WTC11 (cell line): ENCODE measurements around the gene RCL1. TPM values are rescaled to one million over a fixed set of nuclear protein-coding genes. Genes with fewer than 3 reads are reported as not detected.

Experiments
- ATAC-seq: fragments of 200-7000 bp; cut with Tn5 transposase; 2 replicates; pipeline ENCODE4 v1.10.0; 2021; ENCODE audit warnings: mild to moderate bottlenecking, moderate library complexity
- CTCF ChIA-PET: fragments of 300-600 bp; sonication (Branson Sonifier 250); formaldehyde crosslinking; loops from one replicate; lab custom pipeline; 2021; ENCODE audit warnings: antibody characterized with exemption; lab: Charles Lee
- POLR2A ChIA-PET: fragments of 350-600 bp; sonication (Branson Sonifier 250); formaldehyde crosslinking; loops from one replicate; lab custom pipeline; 2021; ENCODE audit warnings: antibody characterized with exemption; lab: Charles Lee
- DNase-seq: peaks from one replicate; pipeline ENCODE4 v3.0.0; 2021; ENCODE audit warnings: low spot score
- H3K27ac Mint-ChIP-seq: 2 replicates; pipeline ENCODE4 v1.8.0; 2021; ENCODE audit warnings: mixed read lengths
- H3K27me3 Mint-ChIP-seq: 2 replicates; pipeline ENCODE4 v1.8.0; 2021; ENCODE audit warnings: low read depth, mild to moderate bottlenecking, moderate library complexity, mixed read lengths
- H3K36me3 Mint-ChIP-seq: 2 replicates; pipeline ENCODE4 v1.8.0; 2021; ENCODE audit warnings: mixed read lengths
- H3K4me1 Mint-ChIP-seq: 2 replicates; pipeline ENCODE4 v1.8.0; 2022; ENCODE audit warnings: mixed read lengths
- H3K4me3 Mint-ChIP-seq: 2 replicates; pipeline ENCODE4 v1.8.0; 2021; ENCODE audit warnings: mild to moderate bottlenecking, moderate library complexity, mixed read lengths
- H3K9me3 Mint-ChIP-seq: 2 replicates; pipeline ENCODE4 v1.8.0; 2021; ENCODE audit warnings: mixed read lengths
- CBFB ChIP-seq: sonication (generic); formaldehyde crosslinking; IDR thresholded peaks from 2 replicates; pipeline ENCODE4 v1.8.1; 2022; ENCODE audit warnings: mild to moderate bottlenecking, low read depth, missing genetic modification reagents
- E2F1 ChIP-seq: sonication (generic); formaldehyde crosslinking; IDR thresholded peaks from 2 replicates; pipeline ENCODE4 v1.8.0; 2022; ENCODE audit warnings: mild to moderate bottlenecking, missing genetic modification reagents
- FOXP1 ChIP-seq: sonication (generic); formaldehyde crosslinking; IDR thresholded peaks from 2 replicates; pipeline ENCODE4 v1.8.0; 2022; ENCODE audit warnings: missing genetic modification reagents, mild to moderate bottlenecking, moderate library complexity, borderline replicate concordance
- GRHL2 ChIP-seq: fragments of 250-450 bp; sonication (Bioruptor Pico); IDR thresholded peaks from 2 replicates; pipeline ENCODE4 v1.8.0; 2022; ENCODE audit warnings: mild to moderate bottlenecking, moderate library complexity; ENCODE audit not compliant: insufficient replicate concordance, severe bottlenecking
- GTF2I ChIP-seq: fragments of 250-450 bp; sonication (Bioruptor Pico); conservative IDR thresholded peaks from 2 replicates; pipeline ENCODE4 v1.4.0; 2021; ENCODE audit warnings: mild to moderate bottlenecking
- JUN ChIP-seq: sonication (generic); formaldehyde crosslinking; IDR thresholded peaks from 2 replicates; pipeline ENCODE4 v1.8.0; 2023; ENCODE audit warnings: mild to moderate bottlenecking, missing genetic modification reagents
- MAX ChIP-seq: sonication (generic); formaldehyde crosslinking; IDR thresholded peaks from 2 replicates; pipeline ENCODE4 v1.8.0; 2022; ENCODE audit warnings: mild to moderate bottlenecking, missing genetic modification reagents
- MLX ChIP-seq: sonication (generic); formaldehyde crosslinking; IDR thresholded peaks from 2 replicates; pipeline ENCODE4 v1.8.1; 2023; ENCODE audit warnings: mild to moderate bottlenecking, missing genetic modification reagents, moderate library complexity
- MXD4 ChIP-seq: fragments of 250-450 bp; sonication (Bioruptor Pico); IDR thresholded peaks from 2 replicates; pipeline ENCODE4 v1.8.0; 2021; ENCODE audit warnings: mild to moderate bottlenecking, moderate library complexity, borderline replicate concordance
- NFATC4 ChIP-seq: fragments of 250-450 bp; sonication (Bioruptor Pico); IDR thresholded peaks from 2 replicates; pipeline ENCODE4 v1.9.0; 2021; ENCODE audit warnings: mild to moderate bottlenecking
- NFYB ChIP-seq: sonication (generic); formaldehyde crosslinking; conservative IDR thresholded peaks from 2 replicates; pipeline ENCODE4 v1.8.0; 2022; ENCODE audit warnings: low read depth, missing genetic modification reagents
- NR1H2 ChIP-seq: sonication (generic); formaldehyde crosslinking; IDR thresholded peaks from 2 replicates; pipeline ENCODE4 v1.9.0; 2021; ENCODE audit warnings: mild to moderate bottlenecking, moderate library complexity, missing genetic modification reagents
- SMAD3 ChIP-seq: sonication (generic); formaldehyde crosslinking; IDR thresholded peaks from 2 replicates; pipeline ENCODE4 v1.8.0; 2022; ENCODE audit warnings: missing genetic modification reagents, mild to moderate bottlenecking, borderline replicate concordance
- SMAD4 ChIP-seq: sonication (generic); formaldehyde crosslinking; IDR thresholded peaks from 2 replicates; pipeline ENCODE4 v1.8.0; 2022; ENCODE audit warnings: mild to moderate bottlenecking, missing genetic modification reagents
- SP1 ChIP-seq: sonication (generic); formaldehyde crosslinking; conservative IDR thresholded peaks from 2 replicates; pipeline ENCODE4 v1.8.1; 2022; ENCODE audit warnings: missing genetic modification reagents
- USF1 ChIP-seq: sonication (generic); formaldehyde crosslinking; IDR thresholded peaks from 2 replicates; pipeline ENCODE4 v1.8.0; 2022; ENCODE audit warnings: mild to moderate bottlenecking, missing genetic modification reagents
- ZNF416 ChIP-seq: fragments of 250-450 bp; sonication (Bioruptor Pico); IDR thresholded peaks from 2 replicates; pipeline ENCODE4 v1.9.0; 2021; ENCODE audit warnings: mild to moderate bottlenecking, inconsistent platforms
- ZNF671 ChIP-seq: fragments of 250-450 bp; sonication (Bioruptor Pico); IDR thresholded peaks from 2 replicates; pipeline ENCODE4 v1.8.0; 2021; ENCODE audit warnings: mild to moderate bottlenecking
- total RNA-seq: library from RNA; stranded (reverse); gene quantifications from 3 replicates; pipeline ENCODE4 v1.2.3, GENCODE V29; 2021
- TF ChIP-seq, protein P1 (sequence below): fragments of 200-600 bp; IDR thresholded peaks from 2 replicates; pipeline ENCODE4 v1.8.0; 2022; ENCODE audit warnings: antibody characterized with exemption
- TF ChIP-seq, protein P2 (sequence below): sonication (generic); formaldehyde crosslinking; IDR thresholded peaks from 2 replicates; pipeline ENCODE4 v1.8.1; 2023; ENCODE audit warnings: mild to moderate bottlenecking, missing genetic modification reagents, borderline replicate concordance
- TF ChIP-seq, protein P3 (sequence below): fragments of 250-450 bp; sonication (Bioruptor Pico); IDR thresholded peaks from 2 replicates; pipeline ENCODE4 v1.8.0; 2021; ENCODE audit warnings: mild to moderate bottlenecking
- TF ChIP-seq, protein P4 (sequence below): fragments of 250-450 bp; sonication (Bioruptor Pico); IDR thresholded peaks from 2 replicates; pipeline ENCODE4 v1.9.0; 2021; ENCODE audit warnings: mild to moderate bottlenecking

Gene RCL1
- total RNA-seq, 1 experiment from 2014 or later: 27.2 TPM

GRCh38 chr9:4768681-4769080 lies 24.1 kb upstream of the RCL1 start:
- no peak for DNase-seq
- no peak for ATAC-seq
- CTCF ChIA-PET: no interaction called here
- H3K36me3 Mint-ChIP-seq: no peaks in the 10 kb centered on the region
- POLR2A ChIA-PET: no interaction called here
- H3K4me1 Mint-ChIP-seq: peaks cover 1% of the 10 kb centered on the region
- no peak for TF ChIP-seq ZNF416 (CRISPR knock-in tag)
- TF ChIP-seq MXD4 (CRISPR knock-in tag): no peak
- no peak for TF ChIP-seq GRHL2
- no peak for TF ChIP-seq SMAD3
- TF ChIP-seq NFYB (CRISPR knock-in tag): no peak
- TF ChIP-seq FOXP1: no peak
- TF ChIP-seq USF1: no peak
- no peak for TF ChIP-seq SP1 (CRISPR knock-in tag)
- no peak for TF ChIP-seq SMAD4
- TF ChIP-seq NR1H2: no peak
- no peak for TF ChIP-seq E2F1 (CRISPR knock-in tag)
- TF ChIP-seq CBFB: no peak
- TF ChIP-seq GTF2I (CRISPR knock-in tag): no peak
- no peaks in the 10 kb centered on the region for H3K27me3 Mint-ChIP-seq
- H3K9me3 Mint-ChIP-seq: peaks cover 6% of the 10 kb centered on the region; the same call in 1 of the 2 replicates
- H3K27ac Mint-ChIP-seq: no peak overlapping the region
- no peak overlapping the region for H3K4me3 Mint-ChIP-seq

GRCh38 chr9:4769321-4770080 lies 23.2 kb upstream of the RCL1 start:
- Mint-ChIP-seq H3K4me3 (no peak overlapping the region), H3K9me3 (peaks cover 6% of the 10 kb centered on the region; the same call in 1 of the 2 replicates), H3K36me3 (no peaks in the 10 kb centered on the region), H3K27me3 (no peaks in the 10 kb centered on the region), H3K27ac (no peak overlapping the region), H3K4me1 (no peaks in the 10 kb centered on the region)
- ATAC-seq (no peak), DNase-seq (no peak)
- ChIA-PET POLR2A (interaction anchor here (1.1 kb wide), 1 partner anchor 23 kb away, joined by 3 read pairs; the partner anchor contains the start of gene RCL1), CTCF (no interaction called here)
- TF ChIP-seq JUN (CRISPR knock-in tag): no peak
- no peak for TF ChIP-seq MLX
- TF ChIP-seq, protein P1, sequence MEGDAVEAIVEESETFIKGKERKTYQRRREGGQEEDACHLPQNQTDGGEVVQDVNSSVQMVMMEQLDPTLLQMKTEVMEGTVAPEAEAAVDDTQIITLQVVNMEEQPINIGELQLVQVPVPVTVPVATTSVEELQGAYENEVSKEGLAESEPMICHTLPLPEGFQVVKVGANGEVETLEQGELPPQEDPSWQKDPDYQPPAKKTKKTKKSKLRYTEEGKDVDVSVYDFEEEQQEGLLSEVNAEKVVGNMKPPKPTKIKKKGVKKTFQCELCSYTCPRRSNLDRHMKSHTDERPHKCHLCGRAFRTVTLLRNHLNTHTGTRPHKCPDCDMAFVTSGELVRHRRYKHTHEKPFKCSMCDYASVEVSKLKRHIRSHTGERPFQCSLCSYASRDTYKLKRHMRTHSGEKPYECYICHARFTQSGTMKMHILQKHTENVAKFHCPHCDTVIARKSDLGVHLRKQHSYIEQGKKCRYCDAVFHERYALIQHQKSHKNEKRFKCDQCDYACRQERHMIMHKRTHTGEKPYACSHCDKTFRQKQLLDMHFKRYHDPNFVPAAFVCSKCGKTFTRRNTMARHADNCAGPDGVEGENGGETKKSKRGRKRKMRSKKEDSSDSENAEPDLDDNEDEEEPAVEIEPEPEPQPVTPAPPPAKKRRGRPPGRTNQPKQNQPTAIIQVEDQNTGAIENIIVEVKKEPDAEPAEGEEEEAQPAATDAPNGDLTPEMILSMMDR: no peak
- TF ChIP-seq, protein P2, sequence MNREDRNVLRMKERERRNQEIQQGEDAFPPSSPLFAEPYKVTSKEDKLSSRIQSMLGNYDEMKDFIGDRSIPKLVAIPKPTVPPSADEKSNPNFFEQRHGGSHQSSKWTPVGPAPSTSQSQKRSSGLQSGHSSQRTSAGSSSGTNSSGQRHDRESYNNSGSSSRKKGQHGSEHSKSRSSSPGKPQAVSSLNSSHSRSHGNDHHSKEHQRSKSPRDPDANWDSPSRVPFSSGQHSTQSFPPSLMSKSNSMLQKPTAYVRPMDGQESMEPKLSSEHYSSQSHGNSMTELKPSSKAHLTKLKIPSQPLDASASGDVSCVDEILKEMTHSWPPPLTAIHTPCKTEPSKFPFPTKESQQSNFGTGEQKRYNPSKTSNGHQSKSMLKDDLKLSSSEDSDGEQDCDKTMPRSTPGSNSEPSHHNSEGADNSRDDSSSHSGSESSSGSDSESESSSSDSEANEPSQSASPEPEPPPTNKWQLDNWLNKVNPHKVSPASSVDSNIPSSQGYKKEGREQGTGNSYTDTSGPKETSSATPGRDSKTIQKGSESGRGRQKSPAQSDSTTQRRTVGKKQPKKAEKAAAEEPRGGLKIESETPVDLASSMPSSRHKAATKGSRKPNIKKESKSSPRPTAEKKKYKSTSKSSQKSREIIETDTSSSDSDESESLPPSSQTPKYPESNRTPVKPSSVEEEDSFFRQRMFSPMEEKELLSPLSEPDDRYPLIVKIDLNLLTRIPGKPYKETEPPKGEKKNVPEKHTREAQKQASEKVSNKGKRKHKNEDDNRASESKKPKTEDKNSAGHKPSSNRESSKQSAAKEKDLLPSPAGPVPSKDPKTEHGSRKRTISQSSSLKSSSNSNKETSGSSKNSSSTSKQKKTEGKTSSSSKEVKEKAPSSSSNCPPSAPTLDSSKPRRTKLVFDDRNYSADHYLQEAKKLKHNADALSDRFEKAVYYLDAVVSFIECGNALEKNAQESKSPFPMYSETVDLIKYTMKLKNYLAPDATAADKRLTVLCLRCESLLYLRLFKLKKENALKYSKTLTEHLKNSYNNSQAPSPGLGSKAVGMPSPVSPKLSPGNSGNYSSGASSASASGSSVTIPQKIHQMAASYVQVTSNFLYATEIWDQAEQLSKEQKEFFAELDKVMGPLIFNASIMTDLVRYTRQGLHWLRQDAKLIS (CRISPR knock-in tag): no peak
- TF ChIP-seq USF1: no peak
- no peak for TF ChIP-seq MAX (CRISPR knock-in tag)
- TF ChIP-seq, protein P3, sequence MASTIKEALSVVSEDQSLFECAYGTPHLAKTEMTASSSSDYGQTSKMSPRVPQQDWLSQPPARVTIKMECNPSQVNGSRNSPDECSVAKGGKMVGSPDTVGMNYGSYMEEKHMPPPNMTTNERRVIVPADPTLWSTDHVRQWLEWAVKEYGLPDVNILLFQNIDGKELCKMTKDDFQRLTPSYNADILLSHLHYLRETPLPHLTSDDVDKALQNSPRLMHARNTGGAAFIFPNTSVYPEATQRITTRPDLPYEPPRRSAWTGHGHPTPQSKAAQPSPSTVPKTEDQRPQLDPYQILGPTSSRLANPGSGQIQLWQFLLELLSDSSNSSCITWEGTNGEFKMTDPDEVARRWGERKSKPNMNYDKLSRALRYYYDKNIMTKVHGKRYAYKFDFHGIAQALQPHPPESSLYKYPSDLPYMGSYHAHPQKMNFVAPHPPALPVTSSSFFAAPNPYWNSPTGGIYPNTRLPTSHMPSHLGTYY: no peak
- no peak for TF ChIP-seq NFATC4 (CRISPR knock-in tag)
- TF ChIP-seq CBFB: no peak
- no peak for TF ChIP-seq ZNF671 (CRISPR knock-in tag)
- TF ChIP-seq, protein P4, sequence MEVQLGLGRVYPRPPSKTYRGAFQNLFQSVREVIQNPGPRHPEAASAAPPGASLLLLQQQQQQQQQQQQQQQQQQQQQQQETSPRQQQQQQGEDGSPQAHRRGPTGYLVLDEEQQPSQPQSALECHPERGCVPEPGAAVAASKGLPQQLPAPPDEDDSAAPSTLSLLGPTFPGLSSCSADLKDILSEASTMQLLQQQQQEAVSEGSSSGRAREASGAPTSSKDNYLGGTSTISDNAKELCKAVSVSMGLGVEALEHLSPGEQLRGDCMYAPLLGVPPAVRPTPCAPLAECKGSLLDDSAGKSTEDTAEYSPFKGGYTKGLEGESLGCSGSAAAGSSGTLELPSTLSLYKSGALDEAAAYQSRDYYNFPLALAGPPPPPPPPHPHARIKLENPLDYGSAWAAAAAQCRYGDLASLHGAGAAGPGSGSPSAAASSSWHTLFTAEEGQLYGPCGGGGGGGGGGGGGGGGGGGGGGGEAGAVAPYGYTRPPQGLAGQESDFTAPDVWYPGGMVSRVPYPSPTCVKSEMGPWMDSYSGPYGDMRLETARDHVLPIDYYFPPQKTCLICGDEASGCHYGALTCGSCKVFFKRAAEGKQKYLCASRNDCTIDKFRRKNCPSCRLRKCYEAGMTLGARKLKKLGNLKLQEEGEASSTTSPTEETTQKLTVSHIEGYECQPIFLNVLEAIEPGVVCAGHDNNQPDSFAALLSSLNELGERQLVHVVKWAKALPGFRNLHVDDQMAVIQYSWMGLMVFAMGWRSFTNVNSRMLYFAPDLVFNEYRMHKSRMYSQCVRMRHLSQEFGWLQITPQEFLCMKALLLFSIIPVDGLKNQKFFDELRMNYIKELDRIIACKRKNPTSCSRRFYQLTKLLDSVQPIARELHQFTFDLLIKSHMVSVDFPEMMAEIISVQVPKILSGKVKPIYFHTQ: no peak
